Neural cell (in vitro differentiated cells): Measurements from ENCODE around the gene PHF21B.

Source experiments
- CTCF ChIP-seq: fragments of 450-650 bp; IDR thresholded peaks from 2 replicates; pipeline ENCODE4 v1.5.1; 2014; ENCODE audit warnings: antibody characterized with exemption, mild to moderate bottlenecking, moderate library complexity; ENCODE audit not compliant: poor library complexity, severe bottlenecking
- EP300 ChIP-seq: fragments of 450-650 bp; conservative IDR thresholded peaks from 2 replicates; pipeline ENCODE4 v1.6.1; 2014; ENCODE audit warnings: antibody characterized with exemption, mild to moderate bottlenecking, moderate library complexity; ENCODE audit not compliant: poor library complexity, severe bottlenecking
- EZH2 ChIP-seq: fragments of 200-600, 300-800 bp; shearing (Covaris generic), sonication (generic); IDR thresholded peaks from 2 replicates; pipeline ENCODE4 v1.6.1; 2014; ENCODE audit warnings: antibody characterized with exemption, low read length, borderline replicate concordance, mild to moderate bottlenecking; ENCODE audit not compliant: insufficient read depth, poor library complexity, severe bottlenecking
- MXI1 ChIP-seq: fragments of 450-650 bp; conservative IDR thresholded peaks from 2 replicates; pipeline ENCODE4 v1.6.1; 2014; ENCODE audit warnings: antibody characterized with exemption, mild to moderate bottlenecking; ENCODE audit not compliant: poor library complexity, severe bottlenecking
- POLR2AphosphoS5 ChIP-seq: IDR thresholded peaks from 2 replicates; pipeline ENCODE4 v1.6.1; 2012
- RAD21 ChIP-seq: fragments of 450-650 bp; conservative IDR thresholded peaks from 2 replicates; pipeline ENCODE4 v1.6.1; 2014; ENCODE audit warnings: antibody characterized with exemption, mild to moderate bottlenecking, moderate library complexity
- REST ChIP-seq: IDR thresholded peaks from 2 replicates; pipeline ENCODE4 v1.6.1; 2012; ENCODE audit warnings: borderline replicate concordance
- TAF1 ChIP-seq: IDR thresholded peaks from 2 replicates; pipeline ENCODE4 v1.6.1; 2012; ENCODE audit warnings: low read depth

GRCh38 chr22:44884562-44884961 lies 125.2 kb downstream of the PHF21B start:
- TF ChIP-seq CTCF (no peak), RAD21 (no peak), MXI1 (no peak), POLR2AphosphoS5 (no peak), TAF1 (no peak), REST (no peak), EP300 (no peak), EZH2 (no peak)
